Stomach smooth muscle (tissue), 2 donors: Measurements from ENCODE around the gene GINS2.

Source experiments
- H3K27ac ChIP-seq: one replicate; pipeline ENCODE4 v1.7.0; 2013; ENCODE audit warnings: mild to moderate bottlenecking, low read length, inconsistent platforms
- H3K27me3 ChIP-seq, 2 donors: one replicate each; pipeline ENCODE4 v1.7.0; 2013; ENCODE audit warnings: low read length in 2 of 2; ENCODE audit not compliant: insufficient read depth in 2 of 2, control insufficient read depth in 1 of 2
- H3K36me3 ChIP-seq, 2 donors: one replicate each; pipeline ENCODE4 v1.7.0; 2013; ENCODE audit warnings: low read length in 2 of 2; ENCODE audit not compliant: control insufficient read depth in 2 of 2, insufficient read depth in 2 of 2
- H3K4me1 ChIP-seq: one replicate; pipeline ENCODE4 v1.7.0; 2013; ENCODE audit warnings: low read length; ENCODE audit not compliant: control insufficient read depth, insufficient read depth
- H3K4me3 ChIP-seq, 2 donors: one replicate each; pipeline ENCODE4 v1.7.0; 2013; ENCODE audit warnings: low read length in 2 of 2
- H3K9ac ChIP-seq, 2 donors: one replicate each; pipeline ENCODE4 v1.7.0; 2013; ENCODE audit warnings: low read length in 2 of 2, mild to moderate bottlenecking in 1 of 2
- H3K9me3 ChIP-seq, 2 donors: one replicate each; pipeline ENCODE4 v1.7.0; 2013; ENCODE audit warnings: low read length in 2 of 2; ENCODE audit not compliant: control insufficient read depth in 2 of 2
- donor health status: healthy.
- donor health status: Pancreatic carcinoma.

Gene GINS2

GRCh38 chr16:85645021-85645589 lies 43.6 kb downstream of the GINS2 start:
- Histone ChIP-seq H3K36me3 (no peaks in the 10 kb centered on the region), H3K4me1 (peaks cover 13% of the 10 kb centered on the region), H3K9me3 (no peaks in the 10 kb centered on the region), H3K4me3 (no peak overlapping the region), H3K27ac (no peak overlapping the region), H3K27me3 (no peaks in the 10 kb centered on the region), H3K9ac (no peak overlapping the region)

GRCh38 chr16:85644093-85644712 lies 44.6 kb downstream of the GINS2 start:
- Histone ChIP-seq H3K27ac (no peak overlapping the region), H3K4me1 (peaks cover 21% of the 10 kb centered on the region)

GRCh38 chr16:85643631-85644030 lies 45.1 kb downstream of the GINS2 start:
- H3K36me3 ChIP-seq: no peaks in the 10 kb centered on the region
- H3K4me3 ChIP-seq: no peak overlapping the region
- H3K9ac ChIP-seq: no peak overlapping the region
- H3K27ac ChIP-seq: no peak overlapping the region
- H3K4me1 ChIP-seq: peaks cover 27% of the 10 kb centered on the region
- H3K27me3 ChIP-seq: no peaks in the 10 kb centered on the region
- H3K9me3 ChIP-seq: no peaks in the 10 kb centered on the region

More at GRCh38 chr16:85644093-85644712, 44.6 kb downstream of the GINS2 start:
- Histone ChIP-seq H3K36me3 (no peaks in the 10 kb centered on the region), H3K9ac (no peak overlapping the region), H3K9me3 (no peaks in the 10 kb centered on the region), H3K27me3 (no peaks in the 10 kb centered on the region), H3K4me3 (no peak overlapping the region)

- Histone ChIP-seq H3K36me3 (no peaks in the 10 kb centered on the region), H3K9ac (no peak overlapping the region), H3K4me1 (peaks cover 27% of the 10 kb centered on the region), H3K9me3 (no peaks in the 10 kb centered on the region), H3K4me3 (no peak overlapping the region), H3K27ac (no peak overlapping the region), H3K27me3 (no peaks in the 10 kb centered on the region)
These were observed 45.9 kb downstream of the GINS2 start for GRCh38 chr16:85642762-85643358.

GRCh38 chr16:85641776-85642176 lies 47.0 kb downstream of the GINS2 start:
- H3K4me3 ChIP-seq: no peak overlapping the region
- H3K27ac ChIP-seq: no peak overlapping the region
- peaks cover 27% of the 10 kb centered on the region for H3K4me1 ChIP-seq
- no peaks in the 10 kb centered on the region for H3K36me3 ChIP-seq
- no peaks in the 10 kb centered on the region for H3K27me3 ChIP-seq
- H3K9ac ChIP-seq: no peak overlapping the region
- no peaks in the 10 kb centered on the region for H3K9me3 ChIP-seq

GRCh38 chr16:85641305-85641704 lies 47.4 kb downstream of the GINS2 start:
- Histone ChIP-seq H3K4me3 (no peak overlapping the region), H3K36me3 (no peaks in the 10 kb centered on the region), H3K4me1 (peaks cover 27% of the 10 kb centered on the region), H3K27me3 (no peaks in the 10 kb centered on the region), H3K9ac (no peak overlapping the region), H3K9me3 (no peaks in the 10 kb centered on the region), H3K27ac (no peak overlapping the region)

GRCh38 chr16:85640585-85640984 lies 48.2 kb downstream of the GINS2 start:
- H3K4me3 ChIP-seq: no peak overlapping the region
- H3K27ac ChIP-seq: no peak overlapping the region
- no peaks in the 10 kb centered on the region for H3K9me3 ChIP-seq
- H3K4me1 ChIP-seq: peaks cover 27% of the 10 kb centered on the region
- H3K9ac ChIP-seq: no peak overlapping the region
- no peaks in the 10 kb centered on the region for H3K27me3 ChIP-seq
- H3K36me3 ChIP-seq: no peaks in the 10 kb centered on the region

- no peaks in the 10 kb centered on the region for H3K9me3 ChIP-seq
- no peaks in the 10 kb centered on the region for H3K27me3 ChIP-seq
- H3K9ac ChIP-seq: no peak overlapping the region
- no peak overlapping the region for H3K27ac ChIP-seq
- peaks cover 27% of the 10 kb centered on the region for H3K4me1 ChIP-seq
- no peaks in the 10 kb centered on the region for H3K36me3 ChIP-seq
- no peak overlapping the region for H3K4me3 ChIP-seq
These were observed 48.5 kb downstream of the GINS2 start for GRCh38 chr16:85640254-85640558.

GRCh38 chr16:85639529-85640253 lies 49.1 kb downstream of the GINS2 start:
- Histone ChIP-seq H3K9ac (no peak overlapping the region), H3K9me3 (no peaks in the 10 kb centered on the region), H3K4me1 (peaks cover 27% of the 10 kb centered on the region), H3K27me3 (no peaks in the 10 kb centered on the region), H3K36me3 (no peaks in the 10 kb centered on the region), H3K27ac (no peak overlapping the region), H3K4me3 (peak overlapping the region in 1 of 2 donors; percentile 8)

GRCh38 chr16:85638695-85639409 lies 49.9 kb downstream of the GINS2 start:
- no peak overlapping the region for H3K27ac ChIP-seq
- no peaks in the 10 kb centered on the region for H3K9me3 ChIP-seq
- no peaks in the 10 kb centered on the region for H3K27me3 ChIP-seq
- H3K9ac ChIP-seq: no peak overlapping the region
- no peaks in the 10 kb centered on the region for H3K36me3 ChIP-seq
- H3K4me1 ChIP-seq: peaks cover 22% of the 10 kb centered on the region
- peak overlapping the region in 1 of 2 donors; percentile 8 for H3K4me3 ChIP-seq
